ENCODE measurements around the gene PRKAR1B.

The PRKAR1B gene

GRCh38 chr7:522951-523314 is 204.1 kb downstream of the PRKAR1B start:
- Mint-ChIP-seq H3K4me3 (peak overlapping the region in 1 of 2 donors; percentile 49), H3K27ac (no peak overlapping the region), H3K27me3 (peaks cover 7 to 34% of the 10 kb centered on the region in 2 donors), H3K9me3 (no peaks in the 10 kb centered on the region), H3K4me1 (ENCODE audit: low read depth in 2 of 2) (peaks cover 1 to 6% of the 10 kb centered on the region in 2 donors), H3K36me3 (ENCODE audit: insufficient read depth) (peaks cover 2% of the 10 kb centered on the region)
- DNase-seq (no peak), ATAC-seq (replicated peaks) (no peak)

- no peak overlapping the region for H3K27ac Mint-ChIP-seq
- H3K36me3 Mint-ChIP-seq (ENCODE audit: insufficient read depth): peaks cover 3% of the 10 kb centered on the region
- H3K9me3 Mint-ChIP-seq: no peaks in the 10 kb centered on the region
- peaks cover 11 to 39% of the 10 kb centered on the region in 2 donors for H3K27me3 Mint-ChIP-seq
- DNase-seq: no peak
- H3K4me3 Mint-ChIP-seq: peak overlapping the region; percentile 58 to 67
- peak; percentile 54 for ATAC-seq (replicated peaks)
- peaks cover 6 to 8% of the 10 kb centered on the region in 2 donors for H3K4me1 Mint-ChIP-seq (ENCODE audit: low read depth in 2 of 2)
Observed at GRCh38 chr7:522071-522950, 204.8 kb downstream of the PRKAR1B start.

- Mint-ChIP-seq H3K4me1 (ENCODE audit: low read depth in 2 of 2) (peaks cover 6 to 8% of the 10 kb centered on the region in 2 donors), H3K9me3 (no peaks in the 10 kb centered on the region), H3K36me3 (ENCODE audit: insufficient read depth) (peaks cover 3% of the 10 kb centered on the region), H3K27ac (no peak overlapping the region), H3K27me3 (peaks cover 13 to 41% of the 10 kb centered on the region in 2 donors), H3K4me3 (peak overlapping the region; percentile 58 to 67)
- ATAC-seq (replicated peaks): no peak
- DNase-seq: no peak
Observed at GRCh38 chr7:521221-522070, 205.6 kb downstream of the PRKAR1B start.

- no peaks in the 10 kb centered on the region for H3K9me3 Mint-ChIP-seq
- H3K27ac Mint-ChIP-seq: no peak overlapping the region
- ATAC-seq (replicated peaks): no peak
- H3K36me3 Mint-ChIP-seq (ENCODE audit: insufficient read depth): peaks cover 3% of the 10 kb centered on the region
- DNase-seq: no peak
- peak overlapping the region; percentile 57 to 58 for H3K4me3 Mint-ChIP-seq
- peaks cover 21 to 50% of the 10 kb centered on the region in 2 donors for H3K27me3 Mint-ChIP-seq
- H3K4me1 Mint-ChIP-seq (ENCODE audit: low read depth in 2 of 2): peaks cover 6 to 8% of the 10 kb centered on the region in 2 donors
Observed at GRCh38 chr7:520503-521161, 206.4 kb downstream of the PRKAR1B start.

DNA sequence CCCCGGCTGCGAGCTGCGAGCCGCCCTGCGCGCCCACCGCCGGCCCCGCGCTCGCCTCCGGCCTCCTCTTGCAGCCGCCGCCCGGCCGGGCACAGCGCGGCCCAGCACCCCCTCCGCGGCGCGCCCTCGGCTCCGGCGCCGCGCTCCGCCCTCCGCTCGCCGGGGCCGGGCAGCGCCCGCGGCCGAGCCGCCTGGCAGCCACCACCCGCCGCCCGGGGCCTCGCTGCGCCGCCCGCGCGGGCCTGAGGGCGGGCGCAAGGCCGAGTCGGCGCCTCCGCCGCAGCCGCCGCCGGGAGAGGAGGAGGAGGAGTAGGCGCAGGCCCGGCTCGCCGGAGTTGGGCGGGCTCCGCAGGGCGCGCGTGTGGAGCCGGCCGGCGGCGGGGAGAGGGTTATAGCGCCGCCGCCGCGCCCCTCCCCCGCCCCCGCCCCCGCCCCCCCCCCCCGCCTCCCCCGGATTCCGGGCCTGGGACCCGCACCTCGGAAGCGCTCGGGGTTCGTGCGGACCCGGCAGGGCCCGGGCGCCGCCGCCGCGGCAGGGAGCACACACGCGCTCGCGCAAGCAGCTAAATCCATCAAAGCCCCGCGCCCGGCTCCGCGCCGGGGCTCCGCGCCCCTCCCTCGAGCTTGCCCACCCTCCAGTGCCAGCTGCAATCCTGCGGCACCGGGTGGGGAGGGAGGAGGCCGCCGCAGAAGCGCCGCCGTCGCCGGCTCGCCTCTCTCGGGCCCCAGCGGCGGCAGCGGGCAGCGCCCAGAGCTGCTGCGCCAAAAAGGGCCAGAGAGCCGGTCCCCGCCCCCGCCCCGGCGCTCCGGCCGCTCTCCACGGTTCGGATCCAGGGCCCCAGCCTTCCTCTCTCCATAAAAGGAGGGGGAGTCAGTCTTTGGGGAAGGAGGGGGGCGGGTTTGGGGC is 207.3 kb downstream of the PRKAR1B start, which contains the start of gene PDGFA:
TSS of gene PDGFA (minus strand) at position 363 of the 907 bp plus-strand sequence. CDS start 845 bp downstream, outside the sequence.
- peak within 1 kb of the TSS; percentile 76 to 78 for H3K4me3 Mint-ChIP-seq
- H3K27me3 Mint-ChIP-seq: peaks cover 27 to 58% of the 10 kb centered on the region in 2 donors
- H3K4me1 Mint-ChIP-seq (ENCODE audit: low read depth in 2 of 2): peaks cover 6 to 8% of the 10 kb centered on the region in 2 donors
- DNase-seq (no peak), ATAC-seq (replicated peaks) (peak; percentile 39)
- H3K9me3 Mint-ChIP-seq: no peaks in the 10 kb centered on the region
- peaks cover 3% of the 10 kb centered on the region for H3K36me3 Mint-ChIP-seq (ENCODE audit: insufficient read depth)
- no peak within 1 kb of the TSS for H3K27ac Mint-ChIP-seq

DNA sequence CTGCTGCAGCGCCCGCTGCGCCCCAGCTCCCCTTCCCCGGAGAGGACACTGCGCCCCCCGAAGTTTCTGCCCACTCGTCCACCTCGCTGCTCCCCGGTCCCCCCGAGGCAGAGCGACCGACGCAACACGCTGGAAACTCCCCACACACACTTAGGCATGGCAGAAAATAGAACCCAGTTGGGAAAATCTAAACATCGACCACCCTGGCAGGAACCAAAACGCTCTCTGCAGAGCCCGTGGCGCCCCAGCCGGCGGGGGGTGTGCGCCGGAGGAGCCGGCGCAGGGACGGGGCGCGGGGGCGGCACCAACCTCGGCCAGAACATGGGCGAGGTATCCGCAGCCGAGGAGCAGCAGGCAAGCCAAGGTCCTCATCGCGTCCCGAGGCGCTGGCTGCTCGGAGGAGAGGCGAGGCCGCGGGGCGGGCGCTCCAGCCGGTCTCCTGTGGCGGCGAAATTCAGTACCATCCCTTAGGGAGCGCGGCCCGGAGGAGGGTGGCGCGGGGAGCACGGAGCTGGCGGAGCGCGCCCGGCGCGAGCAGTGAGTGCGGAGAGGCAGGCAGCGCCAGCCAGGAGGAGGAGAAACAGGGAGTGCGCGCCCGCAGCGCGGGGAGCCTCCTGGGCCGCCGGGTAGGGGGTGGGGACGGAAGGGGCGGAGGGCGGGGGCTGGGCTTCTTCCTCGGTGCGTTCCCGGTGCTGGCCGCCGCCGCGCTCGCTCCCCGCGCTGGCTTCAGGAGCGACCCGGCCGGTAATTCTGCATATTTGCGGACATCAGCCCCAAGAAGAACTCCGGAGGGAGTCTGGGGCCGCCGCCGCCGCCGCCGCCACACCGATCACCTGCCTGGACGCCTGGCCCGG is 208.2 kb downstream of the PRKAR1B start:
- peaks cover 3% of the 10 kb centered on the region for H3K36me3 Mint-ChIP-seq (ENCODE audit: insufficient read depth)
- no peaks in the 10 kb centered on the region for H3K9me3 Mint-ChIP-seq
- DNase-seq (no peak), ATAC-seq (replicated peaks) (peak; percentile 13)
- H3K27ac Mint-ChIP-seq: no peak overlapping the region
- peaks cover 25 to 61% of the 10 kb centered on the region in 2 donors for H3K27me3 Mint-ChIP-seq
- peaks cover 9 to 11% of the 10 kb centered on the region in 2 donors for H3K4me1 Mint-ChIP-seq (ENCODE audit: low read depth in 2 of 2)
- peak overlapping the region; percentile 76 to 78 for H3K4me3 Mint-ChIP-seq

DNA sequence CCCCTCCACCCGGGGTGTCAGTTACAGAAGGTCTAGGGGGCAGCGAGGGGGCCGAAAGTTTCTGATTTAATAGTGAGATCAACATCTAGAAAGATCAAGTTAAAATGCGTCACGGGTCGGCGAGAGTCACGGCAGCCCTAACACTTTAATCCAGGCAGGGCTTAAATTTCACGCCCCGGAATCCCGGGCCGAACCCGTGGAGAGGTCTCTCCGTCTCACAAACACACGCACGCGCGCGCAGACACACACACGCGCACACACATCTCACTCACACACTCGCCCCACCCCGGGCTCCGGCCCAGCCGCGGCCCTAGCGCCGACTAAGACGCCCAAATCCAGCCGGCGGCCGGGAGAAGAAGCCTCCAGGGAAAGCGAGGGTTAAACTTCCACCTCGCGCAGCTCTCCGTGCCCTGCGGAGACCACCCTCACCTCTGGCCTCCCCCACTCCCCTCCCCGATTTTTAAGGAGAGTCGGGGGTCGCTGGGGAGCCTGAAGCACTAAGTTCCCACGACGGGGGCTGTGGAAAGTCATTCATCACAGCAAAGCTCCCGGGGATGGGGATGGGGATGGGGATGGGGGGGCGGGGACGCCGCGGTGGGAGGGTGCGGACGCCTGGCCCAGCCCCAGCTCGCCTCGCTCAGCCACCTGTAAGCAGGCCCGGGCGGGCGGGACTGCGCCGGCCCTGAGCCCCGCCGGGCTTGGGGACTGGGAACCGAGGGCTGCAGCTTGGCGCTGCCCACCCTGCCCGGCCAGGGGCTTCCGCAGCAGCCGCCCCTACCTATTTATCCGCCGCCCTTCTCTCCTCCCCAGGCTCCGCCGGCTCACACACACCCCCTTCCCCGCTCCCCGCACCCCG is 209.1 kb downstream of the PRKAR1B start:
- Mint-ChIP-seq H3K4me3 (peak overlapping the region; percentile 76 to 78), H3K27ac (no peak overlapping the region), H3K9me3 (no peaks in the 10 kb centered on the region), H3K4me1 (ENCODE audit: low read depth in 2 of 2) (peaks cover 13 to 15% of the 10 kb centered on the region in 2 donors), H3K36me3 (ENCODE audit: insufficient read depth) (peaks cover 3% of the 10 kb centered on the region), H3K27me3 (peaks cover 29 to 59% of the 10 kb centered on the region in 2 donors)
- ATAC-seq (replicated peaks): no peak
- DNase-seq: no peak

DNA sequence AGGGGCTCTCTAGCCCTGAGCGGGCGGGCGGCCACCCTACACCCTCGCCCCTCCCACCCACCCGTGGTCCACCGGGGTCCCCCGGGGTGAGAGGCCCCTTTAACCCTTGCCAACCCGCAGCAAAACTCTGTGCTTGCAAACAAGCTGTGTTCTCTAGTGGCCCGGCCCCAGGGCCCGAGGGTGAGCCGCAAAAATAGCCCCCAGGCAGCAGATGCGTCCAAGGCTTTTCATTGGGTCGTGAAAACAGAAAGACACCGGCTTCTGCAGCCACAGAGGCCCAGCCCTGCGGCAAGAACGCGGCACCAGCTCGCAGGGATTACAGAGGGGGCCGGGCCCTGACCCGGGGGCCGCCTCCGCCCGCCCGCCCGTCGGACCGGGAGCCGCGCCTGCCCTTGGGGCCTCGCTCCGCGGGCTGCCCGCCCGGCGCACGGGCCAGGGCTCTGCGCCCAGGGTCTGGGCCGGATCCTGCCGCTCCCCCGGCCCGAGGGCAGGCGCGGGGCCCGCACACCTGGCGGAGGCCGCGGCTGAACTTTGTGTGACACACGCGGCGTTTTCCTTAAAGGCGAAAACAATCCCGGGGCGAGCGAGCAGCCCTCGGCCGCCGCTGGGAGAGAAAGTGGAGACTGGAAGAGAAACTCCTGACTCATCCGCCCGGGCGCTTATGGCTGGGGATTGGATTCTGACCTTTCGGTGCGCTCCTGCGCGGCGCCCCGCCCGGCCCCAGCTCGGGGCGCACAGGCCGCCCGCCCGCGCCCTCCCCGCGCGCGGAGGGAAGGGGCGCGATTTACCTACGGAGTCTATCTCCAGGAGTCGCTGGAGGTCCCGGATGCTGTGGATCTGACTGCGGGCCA is 210.2 kb downstream of the PRKAR1B start:
- Mint-ChIP-seq H3K36me3 (ENCODE audit: insufficient read depth) (peaks cover 3% of the 10 kb centered on the region), H3K4me3 (no peak overlapping the region), H3K9me3 (no peaks in the 10 kb centered on the region), H3K4me1 (ENCODE audit: low read depth in 2 of 2) (peaks cover 13 to 15% of the 10 kb centered on the region in 2 donors), H3K27ac (no peak overlapping the region), H3K27me3 (peaks cover 29 to 57% of the 10 kb centered on the region in 2 donors)
- DNase-seq (no peak), ATAC-seq (replicated peaks) (no peak)

DNA sequence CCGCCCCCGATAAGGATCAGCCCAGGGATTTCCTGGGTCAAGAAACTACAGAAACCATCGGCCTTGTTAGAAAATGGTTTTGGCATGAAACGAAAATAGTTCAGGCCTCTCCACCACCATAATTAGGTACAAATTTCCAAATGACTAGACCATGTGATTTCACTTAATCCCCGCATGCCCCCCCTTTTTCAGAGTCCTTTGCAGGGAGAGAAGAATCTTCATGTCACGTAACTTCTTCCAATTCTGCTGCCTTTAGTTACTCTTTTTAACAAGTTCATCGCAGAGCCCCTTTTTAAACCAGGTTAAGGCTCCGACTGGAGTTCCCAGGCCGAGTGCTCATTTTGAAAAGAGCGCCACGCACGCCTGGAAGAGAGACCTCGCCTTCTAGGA is 210.9 kb downstream of the PRKAR1B start:
- no peak overlapping the region for H3K4me3 Mint-ChIP-seq

DNA sequence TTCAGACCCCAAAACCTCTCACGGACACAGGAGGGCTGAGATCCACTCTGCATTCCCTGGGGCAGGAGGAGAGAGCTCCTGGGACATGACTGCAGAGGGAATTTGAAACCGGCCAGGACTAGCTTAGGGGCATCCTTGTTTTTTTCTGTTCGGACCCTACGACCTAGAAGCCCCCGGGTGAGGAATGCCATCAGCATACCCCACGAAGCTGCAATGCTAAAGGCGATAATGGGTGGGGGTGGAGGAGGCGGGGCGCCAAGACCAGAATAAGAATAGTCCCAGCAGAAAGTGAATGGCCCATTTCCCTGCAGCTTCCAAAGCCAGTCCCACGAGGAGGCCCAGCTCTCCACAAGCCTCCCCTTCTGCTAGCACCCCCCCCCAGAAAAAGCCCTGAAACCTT is 211.5 kb downstream of the PRKAR1B start:
- H3K27me3 Mint-ChIP-seq: peaks cover 29 to 48% of the 10 kb centered on the region in 2 donors
- no peak for DNase-seq
- H3K36me3 Mint-ChIP-seq (ENCODE audit: insufficient read depth): peaks cover 3% of the 10 kb centered on the region
- no peaks in the 10 kb centered on the region for H3K9me3 Mint-ChIP-seq
- no peak overlapping the region for H3K27ac Mint-ChIP-seq
- no peak overlapping the region for H3K4me3 Mint-ChIP-seq
- ATAC-seq (replicated peaks): no peak
- peaks cover 13% of the 10 kb centered on the region in 2 donors for H3K4me1 Mint-ChIP-seq (ENCODE audit: low read depth in 2 of 2)

More for the DNA sequence above, 210.9 kb downstream of the PRKAR1B start:
- H3K27ac Mint-ChIP-seq: no peak overlapping the region
- peaks cover 3% of the 10 kb centered on the region for H3K36me3 Mint-ChIP-seq (ENCODE audit: insufficient read depth)
- DNase-seq (no peak), ATAC-seq (replicated peaks) (no peak)
- H3K9me3 Mint-ChIP-seq: no peaks in the 10 kb centered on the region
- peaks cover 29 to 53% of the 10 kb centered on the region in 2 donors for H3K27me3 Mint-ChIP-seq
- peaks cover 13% of the 10 kb centered on the region in 2 donors for H3K4me1 Mint-ChIP-seq (ENCODE audit: low read depth in 2 of 2)

Measured in effector memory CD8-positive, alpha-beta T cell (primary cell).